ENCODE data around the gene MAD2L1BP. TPM values are rescaled to one million over a fixed set of nuclear protein-coding genes. Genes with fewer than 3 reads are reported as not detected.

Gene MAD2L1BP
- total and polyA plus RNA-seq, 2 of the 13 experiments (the other 11 are each of a cell fraction or from before 2014, with no cell fraction given) = 54.2 to 55.5 TPM

DNA sequence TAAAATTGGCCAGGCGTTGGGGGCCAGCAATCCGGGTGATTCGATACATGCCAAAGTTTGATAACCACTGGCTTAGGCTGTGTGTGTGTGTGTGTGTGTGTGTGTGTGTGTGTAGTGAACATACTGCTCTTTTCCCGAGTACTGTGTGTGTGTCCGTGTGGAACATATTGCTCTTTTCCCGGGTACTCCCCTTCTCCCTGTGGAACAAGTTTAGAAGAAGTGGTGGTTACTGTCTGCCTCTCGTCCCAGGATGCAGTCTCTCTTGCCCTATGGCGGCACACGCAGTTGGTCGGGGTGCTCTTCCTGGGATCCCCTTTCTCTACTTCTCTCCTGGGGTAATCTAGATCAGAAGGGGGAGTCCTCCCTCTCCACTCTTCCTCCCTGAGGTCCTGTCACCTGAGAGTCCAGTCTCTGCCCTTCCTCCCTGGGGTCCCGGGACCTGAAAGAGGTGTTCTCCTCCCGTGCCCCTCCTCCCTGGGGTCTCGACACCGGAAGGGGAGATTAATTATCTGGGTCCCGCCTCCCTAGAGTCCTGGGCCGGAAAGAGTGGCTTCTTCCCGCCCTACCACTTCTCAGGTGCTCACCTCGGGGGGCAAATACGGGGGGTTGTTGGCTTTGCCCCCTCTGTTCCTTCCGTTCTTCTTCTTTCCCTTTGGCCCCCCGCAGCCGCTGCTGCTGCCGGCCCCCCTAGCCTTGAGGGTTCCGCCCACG is 7.1 kb upstream of the MAD2L1BP start (continued):
- TF ChIP-seq TOE1 (CRISPR knock-in tag; IDR thresholded peaks at IDR 0.05) (no peak), CAMTA2 (CRISPR knock-in tag; IDR thresholded peaks at IDR 0.05; ENCODE audit: borderline replicate concordance) (0 out of 2 replicates have a peak, but pooled peaks have one; percentile 47), CHD2 (IDR thresholded peaks at IDR 0.05; ENCODE audit: low read depth, low read length) (no peak), ZNF569 (CRISPR knock-in tag; IDR thresholded peaks at IDR 0.05; ENCODE audit: borderline replicate concordance) (no peak), CEBPB (IDR thresholded peaks at IDR 0.05; ENCODE audit: borderline replicate concordance, low read depth, low read length) (no peak), NRL (CRISPR knock-in tag; IDR thresholded peaks at IDR 0.05; ENCODE audit: borderline replicate concordance) (peak; percentile 65; the same call in 1 of the 2 replicates), SRSF1 (optimal IDR thresholded peaks at IDR 0.05; ENCODE audit: low read depth, low read length) (peak; percentile 50), TEAD3 (CRISPR knock-in tag; optimal IDR thresholded peaks at IDR 0.05; ENCODE audit: borderline replicate concordance) (no peak), KLF6 (CRISPR knock-in tag; IDR thresholded peaks at IDR 0.05) (0 out of 2 replicates have a peak, but pooled peaks have one; percentile 18), HMGA1 (CRISPR knock-in tag; conservative IDR thresholded peaks at IDR 0.05) (no peak), ZFP36L2 (CRISPR knock-in tag; IDR thresholded peaks at IDR 0.05) (no peak), ZNF782 (CRISPR knock-in tag; IDR thresholded peaks at IDR 0.05; ENCODE audit: borderline replicate concordance) (no peak)
- TF ChIP-seq, protein P1, sequence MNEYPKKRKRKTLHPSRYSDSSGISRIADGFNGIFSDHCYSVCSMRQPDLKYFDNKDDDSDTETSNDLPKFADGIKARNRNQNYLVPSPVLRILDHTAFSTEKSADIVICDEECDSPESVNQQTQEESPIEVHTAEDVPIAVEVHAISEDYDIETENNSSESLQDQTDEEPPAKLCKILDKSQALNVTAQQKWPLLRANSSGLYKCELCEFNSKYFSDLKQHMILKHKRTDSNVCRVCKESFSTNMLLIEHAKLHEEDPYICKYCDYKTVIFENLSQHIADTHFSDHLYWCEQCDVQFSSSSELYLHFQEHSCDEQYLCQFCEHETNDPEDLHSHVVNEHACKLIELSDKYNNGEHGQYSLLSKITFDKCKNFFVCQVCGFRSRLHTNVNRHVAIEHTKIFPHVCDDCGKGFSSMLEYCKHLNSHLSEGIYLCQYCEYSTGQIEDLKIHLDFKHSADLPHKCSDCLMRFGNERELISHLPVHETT (CRISPR knock-in tag; conservative IDR thresholded peaks at IDR 0.05) = no peak
- TF ChIP-seq, protein P2, sequence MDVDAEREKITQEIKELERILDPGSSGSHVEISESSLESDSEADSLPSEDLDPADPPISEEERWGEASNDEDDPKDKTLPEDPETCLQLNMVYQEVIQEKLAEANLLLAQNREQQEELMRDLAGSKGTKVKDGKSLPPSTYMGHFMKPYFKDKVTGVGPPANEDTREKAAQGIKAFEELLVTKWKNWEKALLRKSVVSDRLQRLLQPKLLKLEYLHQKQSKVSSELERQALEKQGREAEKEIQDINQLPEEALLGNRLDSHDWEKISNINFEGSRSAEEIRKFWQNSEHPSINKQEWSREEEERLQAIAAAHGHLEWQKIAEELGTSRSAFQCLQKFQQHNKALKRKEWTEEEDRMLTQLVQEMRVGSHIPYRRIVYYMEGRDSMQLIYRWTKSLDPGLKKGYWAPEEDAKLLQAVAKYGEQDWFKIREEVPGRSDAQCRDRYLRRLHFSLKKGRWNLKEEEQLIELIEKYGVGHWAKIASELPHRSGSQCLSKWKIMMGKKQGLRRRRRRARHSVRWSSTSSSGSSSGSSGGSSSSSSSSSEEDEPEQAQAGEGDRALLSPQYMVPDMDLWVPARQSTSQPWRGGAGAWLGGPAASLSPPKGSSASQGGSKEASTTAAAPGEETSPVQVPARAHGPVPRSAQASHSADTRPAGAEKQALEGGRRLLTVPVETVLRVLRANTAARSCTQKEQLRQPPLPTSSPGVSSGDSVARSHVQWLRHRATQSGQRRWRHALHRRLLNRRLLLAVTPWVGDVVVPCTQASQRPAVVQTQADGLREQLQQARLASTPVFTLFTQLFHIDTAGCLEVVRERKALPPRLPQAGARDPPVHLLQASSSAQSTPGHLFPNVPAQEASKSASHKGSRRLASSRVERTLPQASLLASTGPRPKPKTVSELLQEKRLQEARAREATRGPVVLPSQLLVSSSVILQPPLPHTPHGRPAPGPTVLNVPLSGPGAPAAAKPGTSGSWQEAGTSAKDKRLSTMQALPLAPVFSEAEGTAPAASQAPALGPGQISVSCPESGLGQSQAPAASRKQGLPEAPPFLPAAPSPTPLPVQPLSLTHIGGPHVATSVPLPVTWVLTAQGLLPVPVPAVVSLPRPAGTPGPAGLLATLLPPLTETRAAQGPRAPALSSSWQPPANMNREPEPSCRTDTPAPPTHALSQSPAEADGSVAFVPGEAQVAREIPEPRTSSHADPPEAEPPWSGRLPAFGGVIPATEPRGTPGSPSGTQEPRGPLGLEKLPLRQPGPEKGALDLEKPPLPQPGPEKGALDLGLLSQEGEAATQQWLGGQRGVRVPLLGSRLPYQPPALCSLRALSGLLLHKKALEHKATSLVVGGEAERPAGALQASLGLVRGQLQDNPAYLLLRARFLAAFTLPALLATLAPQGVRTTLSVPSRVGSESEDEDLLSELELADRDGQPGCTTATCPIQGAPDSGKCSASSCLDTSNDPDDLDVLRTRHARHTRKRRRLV (CRISPR knock-in tag; IDR thresholded peaks at IDR 0.05) = no peak
- TF ChIP-seq, protein P3, sequence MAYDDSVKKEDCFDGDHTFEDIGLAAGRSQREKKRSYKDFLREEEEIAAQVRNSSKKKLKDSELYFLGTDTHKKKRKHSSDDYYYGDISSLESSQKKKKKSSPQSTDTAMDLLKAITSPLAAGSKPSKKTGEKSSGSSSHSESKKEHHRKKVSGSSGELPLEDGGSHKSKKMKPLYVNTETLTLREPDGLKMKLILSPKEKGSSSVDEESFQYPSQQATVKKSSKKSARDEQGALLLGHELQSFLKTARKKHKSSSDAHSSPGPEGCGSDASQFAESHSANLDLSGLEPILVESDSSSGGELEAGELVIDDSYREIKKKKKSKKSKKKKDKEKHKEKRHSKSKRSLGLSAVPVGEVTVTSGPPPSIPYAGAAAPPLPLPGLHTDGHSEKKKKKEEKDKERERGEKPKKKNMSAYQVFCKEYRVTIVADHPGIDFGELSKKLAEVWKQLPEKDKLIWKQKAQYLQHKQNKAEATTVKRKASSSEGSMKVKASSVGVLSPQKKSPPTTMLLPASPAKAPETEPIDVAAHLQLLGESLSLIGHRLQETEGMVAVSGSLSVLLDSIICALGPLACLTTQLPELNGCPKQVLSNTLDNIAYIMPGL (CRISPR knock-in tag; IDR thresholded peaks at IDR 0.05; ENCODE audit: borderline replicate concordance in 1 of 2, low read depth in 1 of 2) = no peak
- TF ChIP-seq, protein P4, sequence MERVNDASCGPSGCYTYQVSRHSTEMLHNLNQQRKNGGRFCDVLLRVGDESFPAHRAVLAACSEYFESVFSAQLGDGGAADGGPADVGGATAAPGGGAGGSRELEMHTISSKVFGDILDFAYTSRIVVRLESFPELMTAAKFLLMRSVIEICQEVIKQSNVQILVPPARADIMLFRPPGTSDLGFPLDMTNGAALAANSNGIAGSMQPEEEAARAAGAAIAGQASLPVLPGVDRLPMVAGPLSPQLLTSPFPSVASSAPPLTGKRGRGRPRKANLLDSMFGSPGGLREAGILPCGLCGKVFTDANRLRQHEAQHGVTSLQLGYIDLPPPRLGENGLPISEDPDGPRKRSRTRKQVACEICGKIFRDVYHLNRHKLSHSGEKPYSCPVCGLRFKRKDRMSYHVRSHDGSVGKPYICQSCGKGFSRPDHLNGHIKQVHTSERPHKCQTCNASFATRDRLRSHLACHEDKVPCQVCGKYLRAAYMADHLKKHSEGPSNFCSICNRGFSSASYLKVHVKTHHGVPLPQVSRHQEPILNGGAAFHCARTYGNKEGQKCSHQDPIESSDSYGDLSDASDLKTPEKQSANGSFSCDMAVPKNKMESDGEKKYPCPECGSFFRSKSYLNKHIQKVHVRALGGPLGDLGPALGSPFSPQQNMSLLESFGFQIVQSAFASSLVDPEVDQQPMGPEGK (CRISPR knock-in tag; IDR thresholded peaks at IDR 0.05) = peak; percentile 25; the same call in 1 of the 2 replicates
- TF ChIP-seq, protein P5, sequence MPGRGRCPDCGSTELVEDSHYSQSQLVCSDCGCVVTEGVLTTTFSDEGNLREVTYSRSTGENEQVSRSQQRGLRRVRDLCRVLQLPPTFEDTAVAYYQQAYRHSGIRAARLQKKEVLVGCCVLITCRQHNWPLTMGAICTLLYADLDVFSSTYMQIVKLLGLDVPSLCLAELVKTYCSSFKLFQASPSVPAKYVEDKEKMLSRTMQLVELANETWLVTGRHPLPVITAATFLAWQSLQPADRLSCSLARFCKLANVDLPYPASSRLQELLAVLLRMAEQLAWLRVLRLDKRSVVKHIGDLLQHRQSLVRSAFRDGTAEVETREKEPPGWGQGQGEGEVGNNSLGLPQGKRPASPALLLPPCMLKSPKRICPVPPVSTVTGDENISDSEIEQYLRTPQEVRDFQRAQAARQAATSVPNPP (CRISPR knock-in tag; IDR thresholded peaks at IDR 0.05) = no peak
